ENCODE results near the gene SYNE1. TPM values are rescaled to one million over a fixed set of nuclear protein-coding genes. Genes with fewer than 3 reads are reported as not detected.

Gene SYNE1
- total RNA-seq, 1 donor, result 101 TPM

DNA sequence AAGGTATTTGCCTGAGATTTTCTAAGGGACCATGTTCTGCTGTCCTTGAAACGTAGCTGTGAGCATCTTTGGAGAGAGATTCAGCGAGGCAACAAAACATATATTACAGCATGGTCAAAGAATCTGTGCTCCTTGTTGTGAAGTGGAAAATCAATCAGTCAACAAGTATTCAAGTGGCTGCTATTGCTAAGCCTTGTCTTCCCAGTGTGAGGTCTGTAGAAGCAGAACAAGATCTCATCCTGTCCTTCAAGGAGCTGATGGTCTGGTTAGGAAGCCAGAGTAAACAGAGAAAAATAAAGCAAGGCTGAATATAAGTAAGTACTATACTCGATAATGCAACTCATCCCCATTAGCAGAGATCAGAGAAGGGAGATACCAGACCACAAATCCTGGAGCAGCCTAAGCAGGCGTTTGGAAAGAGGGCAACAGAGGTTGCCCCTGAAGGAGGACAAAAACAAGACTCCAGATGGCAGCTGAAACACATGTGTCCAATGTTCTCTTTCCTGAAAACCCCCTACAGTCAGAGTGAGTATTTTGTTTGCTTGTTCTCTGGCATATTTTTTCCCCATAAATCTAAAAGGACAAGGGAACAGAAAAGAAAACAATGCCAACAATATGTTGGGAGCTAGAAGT is 392.0 kb downstream of the SYNE1 start:
- TF ChIP-seq, protein P1, sequence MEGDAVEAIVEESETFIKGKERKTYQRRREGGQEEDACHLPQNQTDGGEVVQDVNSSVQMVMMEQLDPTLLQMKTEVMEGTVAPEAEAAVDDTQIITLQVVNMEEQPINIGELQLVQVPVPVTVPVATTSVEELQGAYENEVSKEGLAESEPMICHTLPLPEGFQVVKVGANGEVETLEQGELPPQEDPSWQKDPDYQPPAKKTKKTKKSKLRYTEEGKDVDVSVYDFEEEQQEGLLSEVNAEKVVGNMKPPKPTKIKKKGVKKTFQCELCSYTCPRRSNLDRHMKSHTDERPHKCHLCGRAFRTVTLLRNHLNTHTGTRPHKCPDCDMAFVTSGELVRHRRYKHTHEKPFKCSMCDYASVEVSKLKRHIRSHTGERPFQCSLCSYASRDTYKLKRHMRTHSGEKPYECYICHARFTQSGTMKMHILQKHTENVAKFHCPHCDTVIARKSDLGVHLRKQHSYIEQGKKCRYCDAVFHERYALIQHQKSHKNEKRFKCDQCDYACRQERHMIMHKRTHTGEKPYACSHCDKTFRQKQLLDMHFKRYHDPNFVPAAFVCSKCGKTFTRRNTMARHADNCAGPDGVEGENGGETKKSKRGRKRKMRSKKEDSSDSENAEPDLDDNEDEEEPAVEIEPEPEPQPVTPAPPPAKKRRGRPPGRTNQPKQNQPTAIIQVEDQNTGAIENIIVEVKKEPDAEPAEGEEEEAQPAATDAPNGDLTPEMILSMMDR (IDR thresholded peaks at IDR 0.05; ENCODE audit: insufficient read depth, low read depth, low read length), result no peak
- peak; percentile 86 for DNase-seq (ENCODE audit: low read depth)
- no peak overlapping the region for H3K4me3 ChIP-seq (ENCODE audit: low read depth, low read length)

DNA sequence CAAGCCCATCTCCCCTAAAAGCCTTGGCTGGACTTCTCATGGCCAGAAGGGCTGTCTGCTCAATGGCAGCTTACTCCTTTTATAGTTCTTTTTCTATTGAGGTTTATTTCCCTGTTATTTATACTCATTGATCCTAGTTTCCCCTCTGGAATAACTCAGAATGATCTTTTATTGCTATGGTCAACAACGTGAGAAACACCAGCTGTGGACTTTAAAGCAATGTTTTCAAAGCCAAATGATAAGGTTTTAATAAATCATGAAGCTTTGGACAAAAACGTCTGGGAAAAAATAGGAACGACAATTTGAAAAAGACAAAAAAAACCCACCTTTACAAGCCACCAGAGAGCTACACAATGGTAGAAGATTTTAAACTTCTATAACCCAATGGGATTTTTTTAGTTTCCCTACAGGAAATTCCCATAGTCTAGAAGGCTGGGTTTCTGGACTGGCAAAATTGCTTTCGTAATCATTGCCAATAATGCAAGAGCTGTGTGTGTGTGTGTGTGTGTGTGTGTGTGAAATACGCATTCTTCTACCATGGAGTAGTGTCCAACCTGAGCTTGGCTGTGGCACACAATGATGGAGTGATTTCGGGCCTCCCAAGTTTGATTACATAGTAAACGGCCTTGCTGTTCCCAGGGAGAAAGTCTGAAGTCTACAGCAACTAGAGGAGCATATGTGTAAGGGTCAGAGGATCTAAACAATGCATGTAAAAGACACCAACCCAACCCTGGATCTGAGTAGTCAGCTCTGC is 396.0 kb downstream of the SYNE1 start:
- TF ChIP-seq, protein P1 (IDR thresholded peaks at IDR 0.05; ENCODE audit: insufficient read depth, low read depth, low read length), result no peak
- peak; percentile 89 for DNase-seq (ENCODE audit: low read depth)
- no peak overlapping the region for H3K4me3 ChIP-seq (ENCODE audit: low read depth, low read length)

DNA sequence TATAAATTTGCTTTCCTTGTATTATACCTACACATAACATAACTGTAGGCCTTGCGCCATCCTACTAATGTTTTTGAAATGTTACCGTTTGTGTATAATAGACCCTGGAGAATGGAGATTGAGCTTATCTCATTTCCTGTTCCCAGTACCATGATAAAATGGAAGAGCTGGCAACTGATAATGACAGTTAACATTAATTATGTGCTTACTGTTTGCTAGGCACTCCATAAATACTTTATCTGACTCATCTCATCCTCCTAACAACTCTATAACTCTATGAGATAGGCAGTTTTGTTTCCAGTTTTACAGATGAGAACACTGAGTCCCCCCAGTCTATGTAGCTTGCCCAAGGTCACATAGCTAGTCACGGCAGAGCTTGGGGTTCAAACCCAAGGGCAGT is 396.7 kb downstream of the SYNE1 start:
- no peak overlapping the region for H3K4me3 ChIP-seq (ENCODE audit: low read depth, low read length)
- peak; percentile 77 for DNase-seq (ENCODE audit: low read depth)
- TF ChIP-seq, protein P1 (IDR thresholded peaks at IDR 0.05; ENCODE audit: insufficient read depth, low read depth, low read length), result no peak

DNA sequence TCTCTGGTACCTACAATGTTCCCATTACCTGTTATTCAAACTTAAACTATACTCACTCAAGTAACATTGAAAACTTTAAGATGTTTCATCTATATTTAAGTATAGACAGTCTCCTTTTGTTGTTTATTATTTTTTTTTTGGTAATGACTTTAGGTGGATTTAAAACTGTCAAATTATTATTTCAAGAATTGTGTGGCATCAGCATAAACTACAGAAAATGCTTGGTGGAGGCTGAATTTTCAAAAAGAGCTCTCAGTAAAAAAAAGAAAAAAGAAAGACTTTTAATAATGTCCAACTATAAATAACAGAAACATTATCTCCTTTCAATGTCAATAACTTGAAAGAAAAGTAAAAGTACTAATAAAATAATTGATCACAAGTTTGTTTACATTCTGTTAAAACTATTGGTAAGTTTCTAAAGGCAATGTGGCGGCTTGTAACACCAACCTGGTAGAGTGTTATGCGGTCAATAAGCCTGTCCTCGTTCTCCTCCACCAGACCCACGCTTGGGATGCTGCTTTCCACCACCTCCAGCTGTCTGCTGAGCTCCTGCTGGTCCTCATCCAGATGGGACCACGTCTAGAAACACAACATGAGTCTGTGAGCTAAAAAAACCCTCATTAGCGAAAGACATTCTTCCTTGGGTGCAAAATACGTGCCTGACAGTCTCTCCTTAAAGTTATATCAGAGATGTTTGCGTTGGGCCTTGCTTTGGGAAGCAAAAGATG is 400.6 kb downstream of the SYNE1 start:
- H3K4me3 ChIP-seq (ENCODE audit: low read depth, low read length), result no peak overlapping the region
- TF ChIP-seq, protein P1 (IDR thresholded peaks at IDR 0.05; ENCODE audit: insufficient read depth, low read depth, low read length), result no peak
- no peak for DNase-seq (ENCODE audit: low read depth)

DNA sequence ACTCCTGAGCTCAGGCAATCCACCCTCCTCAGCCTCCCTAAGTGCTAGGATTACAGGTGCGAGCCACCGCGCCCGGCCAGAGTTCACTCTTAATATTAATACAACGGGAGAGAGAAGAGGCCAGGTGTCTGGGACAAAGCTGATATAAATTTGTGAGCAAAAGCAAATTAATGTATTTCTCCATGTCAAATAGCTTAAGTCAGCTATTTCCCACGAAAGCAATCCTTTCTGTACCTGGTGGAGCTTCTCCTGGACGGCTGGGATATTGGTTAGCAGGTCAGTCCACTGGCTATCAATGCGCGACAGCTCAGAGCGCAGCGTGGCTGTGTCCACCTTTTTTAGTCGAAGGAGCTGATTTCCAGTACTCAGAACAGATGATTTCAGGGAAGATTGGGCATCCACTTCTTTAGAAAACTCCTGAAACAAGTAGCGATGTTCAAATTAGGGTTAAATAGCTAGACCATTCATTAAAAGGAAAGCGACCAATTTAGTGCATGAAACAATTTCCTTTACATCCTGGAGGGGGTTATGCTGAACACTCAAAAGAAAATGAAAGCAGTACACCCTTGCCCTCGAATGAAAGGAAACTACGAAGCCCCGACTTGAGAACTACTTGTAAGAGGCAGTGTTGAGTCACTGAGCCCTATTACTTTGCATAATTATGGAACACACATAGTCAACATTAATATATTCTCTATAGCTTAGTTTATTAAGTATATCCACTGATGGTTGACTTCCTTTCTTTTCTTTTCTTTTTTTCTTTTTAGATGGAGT is 403.4 kb downstream of the SYNE1 start:
- TF ChIP-seq, protein P1 (IDR thresholded peaks at IDR 0.05; ENCODE audit: insufficient read depth, low read depth, low read length), result no peak
- DNase-seq (ENCODE audit: low read depth), result no peak
- H3K4me3 ChIP-seq (ENCODE audit: low read depth, low read length), result no peak overlapping the region

DNA sequence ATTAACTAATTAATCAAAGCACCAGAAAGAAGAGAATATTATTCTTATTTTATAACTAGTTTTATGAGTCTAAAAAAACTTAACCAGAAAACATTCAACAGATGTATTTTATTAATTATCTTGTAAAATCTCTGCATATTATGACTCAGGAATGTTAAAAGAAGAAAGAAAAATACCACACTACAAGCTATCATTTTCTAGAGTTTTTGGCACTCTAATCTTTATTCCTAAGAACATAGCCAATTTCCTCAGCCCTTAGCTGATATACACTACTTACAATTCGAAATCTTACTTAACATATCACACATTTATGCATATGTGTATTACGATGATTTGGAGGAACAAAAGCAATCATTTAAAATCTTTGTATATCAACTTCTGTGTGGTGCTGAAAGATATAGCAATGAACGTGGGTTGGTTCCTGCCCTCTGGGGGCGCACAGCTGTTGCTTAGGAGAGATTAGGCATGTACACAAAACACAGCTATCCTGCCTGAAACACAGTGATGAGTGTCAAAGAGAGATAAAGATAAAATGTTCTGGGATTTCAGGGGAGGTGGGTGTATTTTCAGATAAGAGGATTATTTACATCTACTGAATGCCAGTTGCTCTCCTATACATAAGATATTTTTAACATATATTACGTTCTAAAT is 404.5 kb downstream of the SYNE1 start:
- no peak overlapping the region for H3K4me3 ChIP-seq (ENCODE audit: low read depth, low read length)

More for the DNA sequence above, 404.5 kb downstream of the SYNE1 start:
- DNase-seq (ENCODE audit: low read depth), result peak; percentile 97
- TF ChIP-seq, protein P1 (IDR thresholded peaks at IDR 0.05; ENCODE audit: insufficient read depth, low read depth, low read length), result peak; percentile 29

Data from fibroblast of villous mesenchyme (primary cell).